HG03439 (cell line): ENCODE results near the gene HHIPL1.
"Not testable (repeated sequence)": the region's sequence is repeated elsewhere in the genome, so short reads cannot be mapped to it uniquely, and the experiment has no call there.

Experiments used
- ATAC-seq: cut with Tn5 transposase; IDR thresholded peaks from one replicate; pipeline ENCODE4 v1.9.1; 2021; ENCODE audit warnings: mild to moderate bottlenecking, moderate library complexity; ENCODE audit not compliant: unreplicated experiment

The HHIPL1 gene

DNA sequence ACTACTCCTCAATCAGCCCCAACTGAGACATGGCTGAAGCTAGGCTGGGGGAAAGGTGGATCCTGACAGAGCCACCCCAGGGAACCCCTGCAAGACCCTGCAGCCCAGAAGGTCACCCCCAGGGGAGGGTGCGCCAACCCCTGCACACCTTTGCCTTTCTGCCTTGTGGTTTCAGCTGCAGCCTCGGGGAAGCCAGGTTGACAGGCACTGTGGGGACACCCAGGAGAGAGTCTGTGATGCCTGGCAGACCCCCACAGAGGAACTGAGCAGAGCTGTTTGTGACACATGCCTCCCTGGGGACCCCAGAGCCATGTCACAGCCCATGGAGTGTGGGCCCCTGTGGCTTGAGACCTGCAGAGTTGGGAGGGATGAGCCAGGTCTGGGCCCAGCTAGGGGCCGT, 11.8 kb upstream of the HHIPL1 start:
- ATAC-seq: no peak

DNA sequence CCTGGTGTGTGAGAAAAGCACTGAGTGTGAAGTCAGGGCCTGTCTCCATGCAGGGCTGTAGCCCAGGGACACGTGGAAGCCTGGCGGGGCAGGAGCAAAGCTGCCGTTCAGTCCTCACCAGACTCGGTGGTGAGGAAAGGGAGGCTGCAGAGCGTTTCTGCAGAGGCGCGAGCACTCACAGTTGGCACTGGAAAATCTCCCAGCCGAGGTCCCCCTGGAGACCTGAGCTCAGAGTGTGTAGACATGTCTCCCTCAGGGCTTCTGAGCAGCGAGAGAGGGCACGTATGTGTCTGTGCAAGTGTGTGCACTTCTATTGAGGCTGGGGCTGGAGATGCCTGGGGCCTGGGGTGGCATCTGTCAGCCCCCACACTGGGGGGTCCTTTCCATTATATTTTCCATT, 11.0 kb upstream of the HHIPL1 start:
- no peak for ATAC-seq

DNA sequence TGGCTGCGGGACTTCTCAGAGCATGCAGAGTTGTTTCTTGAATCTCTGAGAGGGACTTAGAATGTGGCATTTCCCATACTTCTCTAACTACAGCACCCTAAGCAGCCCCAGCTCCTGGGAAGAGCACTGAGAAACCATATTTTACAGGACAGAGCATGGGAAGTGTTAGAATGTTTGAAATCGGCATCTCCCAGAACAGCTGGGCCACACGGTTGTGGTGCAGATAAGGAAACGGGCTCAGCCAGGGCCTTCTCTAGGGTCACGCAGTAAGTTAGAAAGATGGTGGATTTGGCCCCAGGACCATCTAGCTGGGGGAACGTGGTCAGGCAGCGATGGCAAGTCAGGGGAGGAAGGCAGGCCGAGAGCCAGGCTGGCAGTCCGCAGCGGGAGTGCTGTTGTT, 10.5 kb upstream of the HHIPL1 start:
- no peak for ATAC-seq

DNA sequence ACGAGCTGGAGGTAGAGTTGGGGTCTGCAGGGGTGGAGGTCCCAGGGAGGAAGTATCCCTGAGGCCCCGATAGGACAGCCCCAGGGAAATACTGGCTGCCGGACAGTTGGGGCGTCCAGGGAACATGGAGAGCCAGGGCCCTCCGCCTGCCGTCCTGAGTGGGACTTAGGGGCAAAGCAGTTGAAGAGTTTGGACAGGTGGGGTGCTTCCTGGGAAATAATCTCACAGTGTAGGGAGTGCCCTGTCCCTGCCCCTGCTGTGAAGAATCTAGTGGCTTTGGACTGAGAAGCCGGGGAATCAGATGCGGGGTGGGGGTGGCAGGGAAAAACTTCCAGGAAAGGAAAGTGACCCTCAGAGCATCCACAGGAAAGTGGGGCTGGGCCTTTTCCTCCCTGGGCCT, 9.8 kb upstream of the HHIPL1 start:
- no peak for ATAC-seq

DNA sequence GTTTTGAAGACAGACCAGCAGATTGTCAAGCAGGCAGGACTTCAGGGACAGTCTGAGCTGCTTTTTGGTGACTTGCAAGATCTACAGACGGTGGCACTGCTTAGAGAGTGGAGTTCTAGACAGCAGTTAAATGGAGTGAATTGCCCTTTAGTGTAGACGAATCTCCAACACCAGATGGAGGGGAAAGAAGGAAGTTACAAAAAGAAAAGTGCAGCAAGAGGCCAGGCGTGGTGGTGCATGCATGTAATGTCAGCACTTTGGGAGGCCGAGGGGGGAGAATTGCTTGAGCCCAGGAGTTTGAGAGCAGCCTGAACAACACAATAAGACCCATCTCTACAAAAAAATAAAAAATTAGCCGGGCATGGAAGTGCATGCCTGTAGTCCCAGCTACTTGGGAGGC, 8.4 kb upstream of the HHIPL1 start:
- no peak for ATAC-seq

DNA sequence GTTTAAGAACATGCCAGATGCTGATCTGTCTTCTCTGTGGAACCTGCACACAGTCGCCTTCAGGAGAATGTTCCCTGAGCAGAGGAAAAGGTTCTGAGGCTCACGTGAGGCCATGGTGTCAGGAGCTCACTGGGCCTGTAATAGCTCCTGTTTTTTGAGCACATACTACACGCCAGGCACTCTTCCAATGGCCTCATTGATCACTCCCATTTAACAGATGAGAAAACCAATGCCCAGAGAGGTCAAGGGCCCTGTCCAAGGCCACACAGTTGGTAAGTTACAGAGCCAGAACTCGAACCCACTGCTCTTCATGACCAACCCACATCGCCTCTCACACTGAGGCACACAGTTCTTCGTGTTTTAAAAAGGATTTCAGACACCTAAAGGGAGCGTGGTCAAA, 7.3 kb upstream of the HHIPL1 start:
- no peak for ATAC-seq

DNA sequence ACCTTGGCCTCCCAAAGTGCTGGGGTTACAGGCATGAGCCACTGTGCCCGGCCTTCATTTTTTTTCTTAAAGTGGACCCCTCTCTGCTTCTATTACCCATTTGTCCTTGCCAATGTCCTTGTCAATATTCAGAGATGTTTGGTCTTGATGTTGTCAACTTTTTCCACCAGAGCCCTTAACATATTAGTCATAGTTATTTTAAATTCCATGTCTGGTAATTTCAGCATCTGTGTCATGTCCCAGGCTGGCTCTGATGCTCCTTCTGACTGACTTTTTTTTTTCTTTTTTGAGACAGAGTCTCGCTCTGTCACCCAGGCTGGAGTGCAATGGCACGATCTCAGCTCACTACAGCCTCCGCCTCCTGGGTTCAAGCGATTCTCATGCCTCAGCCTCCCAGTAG, 2.2 kb upstream of the HHIPL1 start:
- not testable (repeated sequence) for ATAC-seq

DNA sequence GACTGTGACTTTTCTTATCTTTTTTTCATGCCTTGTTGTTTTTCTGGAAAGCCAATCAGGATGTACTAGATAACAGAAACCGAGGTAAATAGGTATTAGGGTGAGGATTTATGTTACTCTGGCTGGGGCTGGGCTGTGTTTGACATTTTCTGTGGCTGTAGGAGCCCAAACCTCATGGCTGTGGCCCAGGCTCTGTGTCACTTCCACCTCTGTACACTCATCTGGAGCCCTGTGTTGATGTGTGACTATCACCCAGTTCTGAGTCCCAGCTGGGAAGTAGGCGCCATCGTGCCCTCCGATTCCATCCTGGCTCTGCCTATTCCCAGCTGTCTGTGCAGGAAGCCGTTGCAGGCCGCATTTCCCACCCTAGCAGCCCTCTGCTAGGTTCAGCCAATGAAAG, 1.6 kb upstream of the HHIPL1 start:
- ATAC-seq: no peak

DNA sequence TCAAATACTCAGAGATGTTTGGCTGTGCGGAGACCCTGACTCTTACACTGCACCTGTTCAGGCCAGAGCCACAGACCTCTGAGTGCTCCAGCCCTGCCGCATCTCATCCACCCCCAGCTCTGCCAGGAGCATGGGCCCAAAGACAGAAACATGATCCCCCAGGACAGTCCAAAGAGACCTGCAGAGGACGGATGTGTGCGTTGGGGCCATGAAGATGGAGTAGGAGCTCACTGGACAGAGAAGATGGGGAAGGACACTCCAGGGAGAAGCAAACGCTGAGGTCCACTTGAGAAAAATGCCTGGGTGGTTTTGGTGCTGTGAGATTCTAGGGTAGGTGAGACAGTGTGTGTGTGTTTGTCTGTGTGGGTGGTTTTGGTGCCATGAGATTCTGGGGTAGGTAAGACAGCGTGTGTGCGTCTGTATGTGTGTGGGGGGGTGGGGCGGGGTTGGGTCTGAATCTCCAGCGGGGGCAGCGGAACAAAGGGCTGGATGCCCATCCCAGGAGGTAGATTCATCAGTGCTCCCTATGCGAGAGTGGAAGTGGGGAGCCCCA, 818 bp upstream of the HHIPL1 start:
- ATAC-seq: no peak

DNA sequence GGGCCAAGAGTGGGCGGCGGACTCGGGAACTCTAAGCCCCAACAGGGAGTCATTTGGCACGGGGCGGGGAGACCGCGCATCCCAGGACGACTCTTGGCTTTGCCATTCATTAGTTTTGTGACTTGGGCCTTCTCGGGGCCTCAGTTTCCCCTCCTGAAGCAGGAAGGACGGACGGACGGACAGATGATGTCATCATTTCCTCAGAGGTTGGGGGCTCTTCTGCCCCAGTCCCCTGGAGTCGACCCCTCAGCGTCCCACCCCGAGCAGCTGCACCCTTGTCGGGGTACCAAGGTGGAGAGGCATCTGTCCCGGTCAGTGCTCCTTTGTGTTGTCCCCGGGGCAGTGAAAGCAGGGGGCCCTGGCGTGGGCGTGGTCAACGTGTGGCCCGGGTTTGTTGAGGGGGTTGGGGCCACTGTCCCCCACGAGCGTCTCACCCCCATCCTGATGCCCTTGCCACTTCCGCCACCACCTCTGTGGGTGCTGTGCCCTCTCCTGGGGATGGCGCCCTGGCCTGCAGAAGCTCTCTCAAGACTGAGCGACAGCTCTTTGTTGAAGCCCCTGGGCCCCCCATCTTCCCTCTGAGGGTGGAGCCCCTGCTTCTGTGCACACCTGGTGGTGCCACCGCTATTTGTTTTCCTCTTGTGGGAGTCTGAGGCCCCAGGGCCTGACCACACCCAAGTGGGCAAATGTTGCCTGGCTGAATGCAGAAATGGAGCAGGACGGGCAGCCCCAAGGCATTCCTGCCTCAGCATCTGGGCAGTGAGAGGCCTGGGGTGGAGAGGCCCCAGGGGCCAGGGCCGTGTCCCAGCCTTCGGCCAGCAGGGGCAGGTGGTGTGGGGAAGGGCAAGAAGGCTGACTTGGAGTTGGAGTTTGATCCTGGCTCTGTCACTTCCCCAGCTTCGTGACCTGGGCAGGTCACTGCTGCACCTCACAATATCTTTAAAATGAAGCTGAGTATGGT, 896 bp downstream of the HHIPL1 start:
- no peak for ATAC-seq

DNA sequence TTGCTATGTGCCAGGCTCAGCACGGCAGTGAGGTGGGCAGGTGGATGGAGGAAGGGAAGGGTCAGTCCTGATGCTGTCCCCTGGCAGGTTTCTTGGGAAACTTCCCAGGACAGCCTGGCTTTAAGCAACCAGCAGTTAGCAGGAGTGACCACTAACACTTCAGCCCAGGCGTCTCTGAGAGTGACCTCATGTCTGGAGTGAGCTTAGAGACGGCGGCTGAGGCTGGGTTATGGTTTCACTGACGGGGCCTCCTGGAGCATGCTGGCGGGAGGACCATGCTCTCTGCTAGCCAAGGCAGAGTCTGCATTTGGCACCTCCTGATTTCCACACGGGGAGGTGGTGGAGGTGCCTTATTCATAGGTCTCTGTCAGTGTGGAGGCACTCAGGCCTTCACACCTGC, 2.5 kb downstream of the HHIPL1 start:
- no peak for ATAC-seq

DNA sequence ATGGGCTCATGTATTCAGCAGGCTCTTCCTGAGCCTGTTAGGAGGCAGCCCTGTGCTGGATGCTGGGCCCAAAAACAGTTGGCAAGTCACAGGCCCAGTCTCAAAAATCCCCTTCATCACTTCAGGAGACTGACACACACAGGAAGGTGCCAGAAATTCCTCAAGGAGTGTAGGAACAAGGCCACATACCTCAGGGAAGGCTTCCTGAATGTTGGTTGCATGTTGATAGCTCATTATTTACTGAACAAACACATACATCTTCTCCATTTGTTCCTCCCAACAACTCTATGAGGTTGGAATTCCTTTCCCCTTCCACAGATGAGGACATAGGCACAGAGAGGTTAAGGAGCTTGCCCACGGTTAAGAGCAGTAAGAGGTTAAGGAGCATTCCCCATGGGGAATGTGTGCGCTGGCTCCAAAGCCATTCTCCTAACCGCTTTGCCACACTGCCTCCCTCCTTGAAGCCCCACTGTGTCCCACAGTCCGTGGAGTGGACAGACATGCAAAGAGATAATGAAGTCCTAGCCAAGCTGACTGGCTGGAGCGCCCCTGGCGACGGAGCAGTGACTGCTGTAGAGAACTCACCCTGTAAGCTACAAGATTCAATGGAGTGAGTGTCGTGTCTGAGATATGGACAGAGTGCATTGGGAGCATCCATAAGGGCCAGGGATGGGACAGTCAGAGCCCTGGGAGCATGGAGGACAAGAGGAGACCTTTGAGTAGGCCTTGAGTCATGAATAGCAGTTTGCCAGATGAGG, 3.3 kb downstream of the HHIPL1 start:
- ATAC-seq: no peak

DNA sequence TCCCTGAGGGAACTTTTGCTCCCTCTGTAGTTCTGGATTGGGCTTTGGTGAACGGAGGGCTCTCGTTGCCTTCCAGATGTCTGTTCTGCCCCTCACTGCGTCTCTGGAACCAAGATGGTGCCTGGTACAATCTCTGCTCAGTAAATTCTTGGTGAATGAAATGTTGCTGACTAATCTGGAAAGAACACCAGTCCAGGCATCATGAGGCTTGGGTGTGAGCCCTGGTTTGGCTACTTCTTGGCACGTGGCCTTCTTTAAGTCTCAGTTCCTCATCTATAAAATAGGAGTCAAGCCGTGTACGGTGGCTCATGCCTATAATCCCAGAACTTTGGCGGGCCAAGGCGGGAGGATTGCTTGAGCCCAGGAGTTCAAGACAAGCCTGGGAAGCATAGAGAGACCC, 4.3 kb downstream of the HHIPL1 start:
- ATAC-seq: no peak

DNA sequence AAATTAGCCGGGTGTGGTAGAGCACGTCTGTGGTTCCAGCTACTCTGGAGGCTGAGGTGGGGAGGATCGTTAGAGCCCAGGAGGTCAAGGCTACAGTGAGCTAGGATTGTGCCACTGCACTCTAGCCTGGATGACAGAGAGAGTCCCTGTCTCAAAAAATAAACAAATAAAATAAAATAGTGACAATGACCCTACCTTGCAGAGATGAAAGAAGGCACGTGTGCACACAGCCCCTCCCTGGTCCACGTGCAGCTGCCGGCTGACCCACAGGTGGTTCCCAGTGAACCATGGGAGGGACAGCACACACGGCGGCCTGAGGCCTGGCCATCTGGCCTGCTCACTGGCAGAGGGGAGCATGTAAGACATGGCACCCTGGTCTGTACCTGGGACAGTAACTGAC, 4.7 kb downstream of the HHIPL1 start:
- no peak for ATAC-seq

DNA sequence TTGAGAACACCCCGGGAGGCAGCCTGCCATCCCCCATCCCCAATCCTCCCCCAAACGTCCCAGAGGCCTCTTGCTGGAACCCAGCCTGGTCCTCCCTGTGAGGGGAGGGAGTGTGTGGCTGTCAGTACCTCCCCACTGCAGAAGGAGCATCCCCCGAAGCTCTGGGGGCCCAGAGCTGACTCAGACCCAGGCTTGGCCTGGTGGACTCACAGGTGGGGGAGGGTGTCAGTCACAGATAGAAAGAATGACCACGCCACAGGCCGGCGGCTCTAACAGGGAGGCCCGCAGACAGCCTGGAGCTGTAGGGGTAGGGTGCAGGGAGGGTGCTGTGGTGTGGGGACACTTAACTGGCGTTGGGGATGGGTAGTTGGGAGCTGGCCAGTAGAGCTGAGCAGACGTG, 5.3 kb downstream of the HHIPL1 start:
- no peak for ATAC-seq

DNA sequence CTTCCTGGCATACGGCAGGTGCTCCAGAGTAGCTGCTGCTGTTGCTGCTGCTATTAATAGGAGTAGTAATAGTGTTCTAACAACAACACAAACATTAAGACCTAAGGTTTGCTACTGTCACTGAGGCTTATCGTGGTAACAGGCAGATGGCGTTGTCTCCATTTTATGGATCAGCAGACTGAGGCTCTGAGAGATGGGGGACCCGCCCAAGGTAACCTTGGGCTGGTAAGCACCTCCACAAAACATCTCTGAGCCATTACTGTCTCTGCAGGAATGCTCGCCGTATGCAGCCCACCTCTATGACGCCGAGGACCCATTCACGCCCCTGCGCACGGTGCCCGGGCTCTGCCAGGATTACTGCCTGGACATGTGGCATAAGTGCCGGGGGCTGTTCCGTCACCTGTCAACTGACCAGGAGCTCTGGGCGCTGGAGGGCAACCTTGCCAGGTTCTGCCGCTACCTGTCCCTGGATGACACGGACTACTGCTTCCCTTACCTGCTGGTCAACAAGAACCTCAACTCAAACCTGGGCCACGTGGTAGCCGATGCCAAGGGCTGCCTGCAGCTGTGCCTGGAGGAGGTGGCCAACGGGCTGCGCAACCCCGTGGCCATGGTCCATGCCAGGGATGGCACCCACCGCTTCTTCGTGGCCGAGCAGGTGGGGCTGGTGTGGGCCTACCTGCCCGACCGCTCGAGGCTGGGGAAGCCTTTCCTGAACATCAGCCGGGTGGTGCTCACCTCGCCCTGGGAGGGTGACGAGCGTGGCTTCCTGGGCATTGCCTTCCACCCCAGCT, 7.2 kb downstream of the HHIPL1 start:
- ATAC-seq: no peak

DNA sequence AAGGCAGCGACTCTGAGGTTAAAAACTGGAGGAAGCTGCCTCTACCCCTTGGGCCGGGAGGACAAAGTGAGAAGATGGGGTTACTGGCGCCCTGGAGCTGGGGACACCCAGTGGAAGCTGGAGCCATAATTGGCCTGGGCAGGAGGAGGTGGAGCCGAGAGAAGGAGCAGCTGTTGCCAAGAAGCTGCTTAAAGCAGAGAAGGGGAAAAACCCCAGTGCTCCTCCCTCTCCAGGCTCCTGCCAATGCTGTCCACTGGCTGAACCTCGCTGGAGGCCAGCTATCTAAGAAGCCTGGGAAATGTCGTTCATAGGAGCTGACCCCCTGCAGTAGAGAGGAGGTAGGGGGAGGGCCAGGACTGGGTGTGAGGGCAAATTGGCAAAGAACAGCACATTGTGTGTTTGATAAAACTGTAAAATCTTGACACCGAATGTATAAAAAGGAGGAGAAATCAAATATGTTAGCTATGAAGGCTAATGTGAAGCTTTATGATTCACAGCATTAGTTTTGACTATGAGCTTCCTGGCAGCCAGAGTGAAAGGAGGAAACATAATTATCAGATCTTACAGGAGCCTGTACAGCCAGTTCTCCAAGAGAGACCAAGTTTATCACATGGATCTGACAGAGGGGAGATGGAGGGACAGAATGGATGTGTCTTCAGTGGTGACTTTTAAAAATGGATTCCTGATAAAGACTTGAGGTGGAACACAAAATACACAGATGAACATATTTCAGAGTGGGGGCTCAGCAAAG, 9.5 kb downstream of the HHIPL1 start:
- ATAC-seq: no peak

DNA sequence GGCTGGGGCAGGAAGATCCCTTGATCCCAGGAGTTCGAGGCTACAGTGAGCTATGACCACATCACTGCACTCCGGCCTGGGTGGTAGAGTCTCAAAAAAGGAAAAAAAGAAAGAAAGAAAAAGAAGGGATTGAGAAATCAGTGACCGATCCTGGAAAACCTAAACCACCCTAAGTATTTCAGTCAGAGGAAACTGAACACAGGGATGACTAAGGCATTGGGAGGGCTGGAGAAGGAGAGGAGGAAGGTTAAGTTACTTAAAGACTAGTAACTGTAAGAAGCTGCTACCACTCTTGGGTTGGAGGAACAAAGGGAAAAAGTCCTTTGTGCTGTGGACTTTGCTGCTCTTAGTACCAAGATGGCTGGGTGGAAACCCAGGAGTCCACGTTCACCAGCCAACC, 10.6 kb downstream of the HHIPL1 start:
- no peak for ATAC-seq

DNA sequence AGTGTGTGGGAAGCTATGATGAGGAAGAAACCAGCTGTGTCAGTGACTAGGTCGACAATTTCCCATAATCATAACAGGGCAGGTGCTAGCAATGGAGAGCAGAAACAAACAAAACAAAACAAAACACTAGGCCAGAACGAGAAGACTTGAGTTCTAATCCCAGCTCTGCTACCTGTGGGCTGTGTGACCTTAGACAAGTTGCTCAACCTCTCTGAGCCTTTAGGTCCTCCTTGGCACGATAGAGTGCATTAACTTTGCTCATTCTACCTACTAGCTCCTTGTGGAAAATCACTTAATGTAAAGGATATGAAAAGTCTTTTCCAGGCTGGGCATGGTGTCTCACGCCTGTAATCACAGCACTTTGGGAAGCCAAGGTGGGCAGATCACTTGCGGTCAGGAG, 11.2 kb downstream of the HHIPL1 start:
- no peak for ATAC-seq

DNA sequence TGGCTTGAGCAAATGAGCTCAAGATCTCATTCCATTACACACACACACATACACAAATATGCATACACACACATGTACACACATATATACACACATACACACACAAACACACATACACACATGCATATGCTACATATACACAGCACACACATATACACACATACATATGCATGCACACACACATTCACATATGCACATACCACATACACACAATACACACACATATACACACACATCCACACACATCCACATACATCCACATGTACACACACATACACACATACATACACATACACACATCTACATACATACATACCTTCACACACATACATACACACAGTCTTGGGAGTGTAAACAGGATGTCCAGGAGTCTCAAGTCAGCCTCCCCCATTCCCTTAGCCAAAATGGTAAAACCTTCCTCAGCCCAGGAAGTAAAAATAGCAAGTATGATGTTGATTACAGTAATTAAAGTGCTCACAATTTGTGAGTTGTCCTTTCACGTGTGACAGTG, 12.8 kb downstream of the HHIPL1 start:
- ATAC-seq: no peak
